Gastroesophageal sphincter (tissue), 4 donors: ENCODE measurements around the gene TANGO2. TPM values are rescaled to one million over a fixed set of nuclear protein-coding genes. Genes with fewer than 3 reads are reported as not detected.

Experiments
- ATAC-seq: fragments of 150-250 bp; one replicate; pipeline ENCODE4 v1.9.1; 2016; ENCODE audit warnings: mild to moderate bottlenecking, moderate library complexity
- H3K27ac ChIP-seq, 4 donors: fragments of 200-600 bp; sonication (generic) in 3 of 4; 1 replicate in 3 of 4; 2 replicates in 1 of 4; pipeline ENCODE4 v1.5.1; 2016 to 2019
- H3K27me3 ChIP-seq: fragments of 200-600 bp; sonication (generic); one replicate; pipeline ENCODE4 v1.5.1; 2019
- H3K36me3 ChIP-seq, 2 donors: fragments of 200-600 bp; sonication (generic); one replicate each; pipeline ENCODE4 v1.5.1; 2019; ENCODE audit warnings: control low read depth in 1 of 2
- H3K4me1 ChIP-seq, 3 donors: fragments of 200-600 bp; sonication (generic); 1 replicate in 2 of 3; 2 replicates in 1 of 3; pipeline ENCODE4 v1.5.1; 2016 to 2019; ENCODE audit warnings: control low read depth in 2 of 3
- H3K4me3 ChIP-seq, 2 donors: fragments of 200-600 bp; sonication (generic); one replicate each; pipeline ENCODE4 v1.5.1; 2019; ENCODE audit warnings: mild to moderate bottlenecking in 1 of 2, moderate library complexity in 1 of 2
- H3K9me3 ChIP-seq, 3 donors: fragments of 200-600 bp; sonication (generic); one replicate each; pipeline ENCODE4 v1.5.1; 2017 to 2019; ENCODE audit warnings: control low read depth in 2 of 3
- EP300 ChIP-seq: sonication (generic); formaldehyde crosslinking; IDR thresholded peaks from one replicate; pipeline ENCODE4 v1.6.1; 2017; ENCODE audit warnings: antibody characterized with exemption, mild to moderate bottlenecking
- POLR2A ChIP-seq, 2 donors: fragments of 450-650 bp; IDR thresholded peaks; one replicate each; pipeline ENCODE4 v1.6.1; 2017; ENCODE audit warnings: antibody characterized with exemption in 2 of 2, mild to moderate bottlenecking in 2 of 2, moderate library complexity in 1 of 2
- POLR2AphosphoS5 ChIP-seq: sonication (generic); formaldehyde crosslinking; IDR thresholded peaks from one replicate; pipeline ENCODE4 v1.6.1; 2017; ENCODE audit warnings: antibody characterized with exemption
- WGBS, 2 donors: methylation state at CpG; one replicate each; pipeline ENCODE4 v1.1.5; 2018; ENCODE audit warnings: low coverage in 1 of 2; 5-methylcytosine and 5-hydroxymethylcytosine counted together
- total RNA-seq, 4 donors: library from RNA; depleted of rRNA; stranded (reverse); fragments of >200 nt; gene quantifications; one replicate each; pipeline ENCODE4 v1.1.0, GENCODE V29; 2016
- TF ChIP-seq, protein P1 (sequence below), 4 experiments: fragments of 200-600 bp in 2 of 4; fragments of 450-650 bp in 2 of 4; sonication (generic) in 1 of 4; IDR thresholded peaks; one replicate each; pipeline ENCODE4 v1.5.1; 2017 to 2019; ENCODE audit warnings: antibody characterized with exemption in 4 of 4, mild to moderate bottlenecking in 2 of 4, moderate library complexity in 2 of 4

Gene TANGO2
- total RNA-seq, 4 donors from 2014 or later, result 20.0 to 65.5 (median 45.8) TPM

DNA sequence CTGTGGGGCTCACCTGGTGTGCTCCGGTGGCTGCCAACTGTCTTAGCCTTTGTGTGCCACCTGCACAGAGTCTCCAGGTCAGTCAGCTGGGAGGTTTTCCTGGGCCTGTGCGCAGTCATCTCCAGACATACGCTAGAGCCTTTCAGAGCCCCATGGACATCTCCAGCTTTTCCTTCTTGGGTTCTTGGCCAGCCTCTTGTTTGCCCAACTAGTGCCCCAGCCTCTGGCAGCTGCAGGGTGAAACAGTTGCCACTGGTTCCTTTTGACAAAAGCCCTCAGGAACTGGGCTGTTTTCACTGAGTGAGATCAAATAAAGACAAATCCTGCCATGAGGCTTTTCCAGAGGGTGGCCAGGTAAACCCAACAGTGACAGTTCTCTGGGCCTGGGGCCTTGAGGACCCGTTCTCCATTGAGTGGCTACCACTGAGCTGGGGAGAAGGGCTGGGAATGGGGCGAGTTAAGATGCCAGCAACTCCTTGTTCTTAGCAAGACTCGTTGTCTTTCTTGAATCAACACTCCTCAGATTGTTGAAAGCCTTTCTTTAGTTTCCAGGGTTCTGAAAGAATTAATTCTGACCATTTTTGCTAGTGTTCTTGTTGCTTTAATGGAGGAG lies 78.3 kb downstream of the TANGO2 start:
- Histone ChIP-seq H3K36me3 (peaks cover 0 to 98% of the 10 kb centered on the region in 2 donors), H3K27ac (no peak overlapping the region), H3K9me3 (no peaks in the 10 kb centered on the region), H3K27me3 (no peaks in the 10 kb centered on the region), H3K4me1 (no peaks in the 10 kb centered on the region), H3K4me3 (no peak overlapping the region)
- TF ChIP-seq POLR2A (IDR thresholded peaks at IDR 0.05) (no peak), POLR2AphosphoS5 (no peak), EP300 (no peak)
- TF ChIP-seq, protein P1, sequence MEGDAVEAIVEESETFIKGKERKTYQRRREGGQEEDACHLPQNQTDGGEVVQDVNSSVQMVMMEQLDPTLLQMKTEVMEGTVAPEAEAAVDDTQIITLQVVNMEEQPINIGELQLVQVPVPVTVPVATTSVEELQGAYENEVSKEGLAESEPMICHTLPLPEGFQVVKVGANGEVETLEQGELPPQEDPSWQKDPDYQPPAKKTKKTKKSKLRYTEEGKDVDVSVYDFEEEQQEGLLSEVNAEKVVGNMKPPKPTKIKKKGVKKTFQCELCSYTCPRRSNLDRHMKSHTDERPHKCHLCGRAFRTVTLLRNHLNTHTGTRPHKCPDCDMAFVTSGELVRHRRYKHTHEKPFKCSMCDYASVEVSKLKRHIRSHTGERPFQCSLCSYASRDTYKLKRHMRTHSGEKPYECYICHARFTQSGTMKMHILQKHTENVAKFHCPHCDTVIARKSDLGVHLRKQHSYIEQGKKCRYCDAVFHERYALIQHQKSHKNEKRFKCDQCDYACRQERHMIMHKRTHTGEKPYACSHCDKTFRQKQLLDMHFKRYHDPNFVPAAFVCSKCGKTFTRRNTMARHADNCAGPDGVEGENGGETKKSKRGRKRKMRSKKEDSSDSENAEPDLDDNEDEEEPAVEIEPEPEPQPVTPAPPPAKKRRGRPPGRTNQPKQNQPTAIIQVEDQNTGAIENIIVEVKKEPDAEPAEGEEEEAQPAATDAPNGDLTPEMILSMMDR (IDR thresholded peaks at IDR 0.05), result no peak
- WGBS, 2 donors, result 90 to 100% methylated on average over 1 to 6 of the region's 6 CpGs
- no peak for ATAC-seq

DNA sequence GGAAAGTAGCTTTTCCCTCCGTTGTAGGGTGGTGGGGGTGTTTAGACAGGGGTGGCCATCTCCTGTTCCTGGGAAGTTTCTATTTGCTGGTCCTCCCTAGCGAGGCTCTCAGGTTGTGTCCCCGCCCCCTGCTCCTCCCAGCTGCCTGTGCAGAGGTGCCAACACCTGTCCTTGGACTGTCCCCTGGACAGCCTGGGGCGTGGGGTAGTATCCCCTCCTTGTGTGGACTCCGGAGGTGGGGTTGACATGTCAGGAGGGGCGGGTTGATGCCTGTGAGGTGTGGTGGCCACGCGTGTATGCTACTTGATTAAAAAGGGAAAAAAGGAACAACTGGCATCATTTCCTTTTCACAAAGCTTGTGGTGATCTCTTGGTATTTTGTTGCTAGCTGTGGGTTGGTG lies 80.7 kb downstream of the TANGO2 start:
- Histone ChIP-seq H3K27me3 (no peaks in the 10 kb centered on the region), H3K4me1 (no peaks in the 10 kb centered on the region), H3K4me3 (no peak overlapping the region), H3K9me3 (no peaks in the 10 kb centered on the region), H3K27ac (no peak overlapping the region), H3K36me3 (peaks cover 0 to 98% of the 10 kb centered on the region in 2 donors)
- no peak for ATAC-seq
- no peak for TF ChIP-seq POLR2AphosphoS5
- TF ChIP-seq EP300, result no peak
- no peak for TF ChIP-seq POLR2A (IDR thresholded peaks at IDR 0.05)
- TF ChIP-seq, protein P1 (IDR thresholded peaks at IDR 0.05), result no peak
- 77 to 89% methylated on average over 5 to 6 of the region's 8 CpGs for WGBS, 2 donors

DNA sequence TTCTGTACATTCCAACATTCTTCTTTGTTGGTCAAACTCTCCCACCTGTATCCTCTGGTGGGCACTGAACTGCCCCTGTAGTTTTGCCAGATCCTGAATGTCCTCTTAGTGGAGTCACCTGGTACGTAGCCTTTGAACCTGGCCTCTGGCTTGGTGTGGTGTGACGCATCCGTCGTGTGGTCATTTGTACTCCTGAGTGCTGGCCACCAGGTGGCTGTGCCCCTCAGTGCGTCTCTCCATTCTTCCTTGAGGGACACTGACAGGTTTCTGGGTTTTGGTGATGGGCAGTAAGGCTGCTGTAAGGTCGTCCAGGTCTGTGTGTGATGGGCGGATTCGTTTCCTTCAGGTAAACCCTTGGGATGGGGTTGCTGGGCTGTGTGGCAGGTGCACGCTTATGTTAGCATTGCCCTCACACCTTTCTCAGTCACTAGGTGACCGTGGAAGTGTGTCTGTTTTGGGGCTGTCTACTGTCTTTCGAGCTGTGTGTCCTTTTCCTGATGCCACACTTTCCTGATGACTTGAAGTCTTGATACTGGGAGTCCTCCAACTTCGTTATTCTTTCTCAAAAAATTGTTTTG lies 81.4 kb downstream of the TANGO2 start:
- Histone ChIP-seq H3K27ac (no peak overlapping the region), H3K4me3 (no peak overlapping the region), H3K9me3 (no peaks in the 10 kb centered on the region), H3K27me3 (no peaks in the 10 kb centered on the region), H3K4me1 (no peaks in the 10 kb centered on the region), H3K36me3 (peaks cover 0 to 98% of the 10 kb centered on the region in 2 donors)
- no peak for TF ChIP-seq EP300
- no peak for TF ChIP-seq POLR2A (IDR thresholded peaks at IDR 0.05)
- no peak for TF ChIP-seq POLR2AphosphoS5
- TF ChIP-seq, protein P1 (IDR thresholded peaks at IDR 0.05), result no peak
- no peak for ATAC-seq
- WGBS, 2 donors, result 74 to 78% methylated on average over 3 to 4 of the region's 12 CpGs

DNA sequence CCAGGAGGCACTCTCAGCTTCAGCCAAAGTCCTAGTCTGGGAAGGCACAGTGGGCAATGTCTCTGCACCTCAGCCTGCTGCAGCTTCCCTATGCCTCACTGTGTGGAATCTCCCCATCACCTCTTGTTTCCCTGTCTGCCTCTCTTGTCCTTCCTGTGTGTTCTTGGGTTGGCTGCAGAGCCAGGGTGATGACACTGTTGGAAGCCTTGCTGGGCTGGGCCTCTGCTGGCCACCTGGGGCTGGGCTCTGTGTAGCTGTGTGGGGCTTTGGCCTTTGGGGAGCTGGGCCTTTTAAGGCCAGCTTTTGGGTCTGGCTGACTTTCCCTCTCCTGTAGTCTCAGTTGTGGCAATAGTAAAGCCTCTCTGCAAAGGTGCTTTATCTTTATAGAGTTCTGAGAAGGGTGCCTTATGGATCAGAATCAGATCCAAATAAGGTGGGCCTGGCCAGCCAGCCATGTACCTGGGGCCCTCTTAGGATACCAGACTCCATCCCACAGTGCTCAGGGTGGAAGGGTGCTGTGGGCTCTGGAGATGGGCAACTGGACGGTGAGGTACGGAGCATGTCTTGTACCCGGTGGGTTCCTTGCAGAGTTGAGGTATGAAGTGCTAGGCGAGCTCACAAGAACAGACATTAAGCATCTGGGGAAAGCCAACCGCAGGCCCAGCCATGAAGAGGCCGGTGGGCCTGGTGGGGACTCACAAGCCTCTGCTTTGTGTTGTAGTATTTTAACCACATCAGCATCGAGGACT lies 84.7 kb downstream of the TANGO2 start:
- no peaks in the 10 kb centered on the region for H3K27me3 ChIP-seq
- H3K9me3 ChIP-seq, result no peaks in the 10 kb centered on the region
- no peak for ATAC-seq
- no peaks in the 10 kb centered on the region for H3K4me1 ChIP-seq
- H3K36me3 ChIP-seq, result peaks cover 0 to 98% of the 10 kb centered on the region in 2 donors
- 90% methylated on average over 3 of the region's 7 CpGs; no CpG with 5 or more reads in 1 of the 2 donors for WGBS, 2 donors
- TF ChIP-seq POLR2A (IDR thresholded peaks at IDR 0.05) (no peak), POLR2AphosphoS5 (no peak), EP300 (no peak)
- TF ChIP-seq, protein P1 (IDR thresholded peaks at IDR 0.05), result no peak
- H3K4me3 ChIP-seq, result no peak overlapping the region
- H3K27ac ChIP-seq, result no peak overlapping the region
